ENCODE measurements around the gene ABHD16A. TPM values are rescaled to one million over a fixed set of nuclear protein-coding genes. Genes with fewer than 3 reads are reported as not detected.

ABHD16A gene
- total and polyA plus RNA-seq, 2 of the 13 experiments (the other 11 are each of a cell fraction or from before 2014, with no cell fraction given) = 43.5 to 45.4 TPM

GRCh38 chr6:31727717-31728671 lies 24.9 kb upstream of the ABHD16A start:
- WGBS (ENCODE audit: low lambda C conversion rate) = 96% methylated on average over 41 of the region's 41 CpGs
- ATAC-seq (no peak), FAIRE-seq (no peak), DNase-seq (ENCODE audit: low spot score) (no peak)
- Histone ChIP-seq H3K4me1 (ENCODE audit: insufficient read depth, low read length) (peaks cover 40% of the 10 kb centered on the region), H3K4me2 (ENCODE audit: low read depth, low read length) (no peak overlapping the region), H4K20me1 (ENCODE audit: insufficient read depth, low read length) (peaks cover 14% of the 10 kb centered on the region; the same call in 1 of the 2 replicates), H2AFZ (ENCODE audit: low read length) (no peak overlapping the region), H3K4me3 (replicated peaks in 1 of 3; ENCODE audit: insufficient read depth in 1 of 3, low read depth in 2 of 3, low read length in 3 of 3) (no peak overlapping the region), H3K36me3 (replicated peaks in 1 of 2; ENCODE audit: control insufficient read depth in 1 of 2, insufficient read depth in 2 of 2, low read length in 2 of 2) (peaks cover 15 to 24% of the 10 kb centered on the region in 2 experiments), H3K27ac (ENCODE audit: extremely low read length, insufficient read depth, low read length) (no peak overlapping the region), H3K79me2 (ENCODE audit: insufficient read depth, low read length) (peaks cover under 1% of the 10 kb centered on the region), H3K9me3 (ENCODE audit: low read length) (no peaks in the 10 kb centered on the region), H3K27me3 (ENCODE audit: control insufficient read depth in 1 of 2, insufficient read depth in 2 of 2, low read length in 2 of 2) (no peaks in the 10 kb centered on the region), H3K9ac (ENCODE audit: insufficient read depth, low read depth, low read length) (no peak overlapping the region)
- CTCF ChIA-PET (ENCODE audit: low intra/inter-chr PET ratio, low total read pairs) = interaction anchor here (1.1 to 4.2 kb wide), 2 partner anchors 42 to 47 kb away, joined by 3 to 74 read pairs; partner anchors contain the start of gene LY6G5C
- in situ Hi-C loops (cut with HindIII; ENCODE audit: extremely low pct_ligation_motif_present, low pct_unique_long_range_greater_than_20kb) = no loop called here
- POLR2A ChIA-PET = interaction anchor here (2.1 to 6.1 kb wide), 2 partner anchors 11 to 42 kb away, joined by 11 to 122 read pairs; partner anchors contain the start of genes CLIC1 and MSH5
- no TSS peak for BruUV-seq (replicated peaks)
- intact Hi-C loops (cut with micrococcal nuclease; ENCODE audit: unreplicated experiment) = no loop called here
- TF ChIP-seq ZNF567 (CRISPR knock-in tag; IDR thresholded peaks at IDR 0.05; ENCODE audit: borderline replicate concordance) (no peak), ZNF142 (CRISPR knock-in tag; IDR thresholded peaks at IDR 0.05) (no peak), SALL1 (CRISPR knock-in tag; IDR thresholded peaks at IDR 0.05) (no peak), ZNF782 (CRISPR knock-in tag; IDR thresholded peaks at IDR 0.05; ENCODE audit: borderline replicate concordance) (no peak), SKIL (CRISPR knock-in tag; IDR thresholded peaks at IDR 0.05; ENCODE audit: borderline replicate concordance) (no peak), DPF2 (CRISPR knock-in tag; IDR thresholded peaks at IDR 0.05; ENCODE audit: borderline replicate concordance, low read depth) (no peak), HNF4A (CRISPR knock-in tag; IDR thresholded peaks at IDR 0.05) (no peak), ZNF546 (CRISPR knock-in tag; conservative IDR thresholded peaks at IDR 0.05) (no peak), CREBL2 (CRISPR knock-in tag; IDR thresholded peaks at IDR 0.05; ENCODE audit: borderline replicate concordance) (no peak), KLF15 (CRISPR knock-in tag; IDR thresholded peaks at IDR 0.05; ENCODE audit: borderline replicate concordance) (no peak), ZNF326 (CRISPR knock-in tag; IDR thresholded peaks at IDR 0.05; ENCODE audit: borderline replicate concordance) (no peak), NFIC (IDR thresholded peaks at IDR 0.05; ENCODE audit: low read length) (no peak), ATAD3A (CRISPR knock-in tag; IDR thresholded peaks at IDR 0.05) (no peak)
